Prostate gland (tissue), 2 donors: ENCODE measurements around the gene PANX2.

ENCODE experiments used
- POLR2AphosphoS5 ChIP-seq: sonication (generic); formaldehyde crosslinking; IDR thresholded peaks from one replicate; pipeline ENCODE4 v1.6.1; 2017; ENCODE audit warnings: antibody characterized with exemption
- TF ChIP-seq, protein P1 (sequence below), 4 experiments: fragments of 200-600 bp in 2 of 4; fragments of 450-650 bp in 2 of 4; sonication (generic) in 2 of 4; IDR thresholded peaks; 1 replicate in 3 of 4; 2 replicates in 1 of 4; pipeline ENCODE4 v1.5.1; 2016 to 2019; ENCODE audit warnings: antibody characterized with exemption in 4 of 4, mild to moderate bottlenecking in 2 of 4, moderate library complexity in 2 of 4

DNA sequence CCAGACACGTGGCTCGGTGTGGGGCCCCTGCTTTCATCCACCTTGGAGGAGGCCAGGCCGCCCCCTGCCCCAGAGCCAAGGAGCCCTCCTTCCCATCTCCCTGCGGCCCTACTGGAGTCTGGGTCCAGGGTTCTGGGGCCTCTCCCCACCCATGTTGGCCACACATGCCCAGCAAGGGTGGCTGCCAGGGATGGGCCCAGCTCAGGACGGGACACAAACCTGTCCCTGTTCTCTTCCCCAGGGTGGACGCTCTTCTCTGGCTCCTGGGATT is 4.6 kb downstream of the PANX2 start:
- TF ChIP-seq, protein P1, sequence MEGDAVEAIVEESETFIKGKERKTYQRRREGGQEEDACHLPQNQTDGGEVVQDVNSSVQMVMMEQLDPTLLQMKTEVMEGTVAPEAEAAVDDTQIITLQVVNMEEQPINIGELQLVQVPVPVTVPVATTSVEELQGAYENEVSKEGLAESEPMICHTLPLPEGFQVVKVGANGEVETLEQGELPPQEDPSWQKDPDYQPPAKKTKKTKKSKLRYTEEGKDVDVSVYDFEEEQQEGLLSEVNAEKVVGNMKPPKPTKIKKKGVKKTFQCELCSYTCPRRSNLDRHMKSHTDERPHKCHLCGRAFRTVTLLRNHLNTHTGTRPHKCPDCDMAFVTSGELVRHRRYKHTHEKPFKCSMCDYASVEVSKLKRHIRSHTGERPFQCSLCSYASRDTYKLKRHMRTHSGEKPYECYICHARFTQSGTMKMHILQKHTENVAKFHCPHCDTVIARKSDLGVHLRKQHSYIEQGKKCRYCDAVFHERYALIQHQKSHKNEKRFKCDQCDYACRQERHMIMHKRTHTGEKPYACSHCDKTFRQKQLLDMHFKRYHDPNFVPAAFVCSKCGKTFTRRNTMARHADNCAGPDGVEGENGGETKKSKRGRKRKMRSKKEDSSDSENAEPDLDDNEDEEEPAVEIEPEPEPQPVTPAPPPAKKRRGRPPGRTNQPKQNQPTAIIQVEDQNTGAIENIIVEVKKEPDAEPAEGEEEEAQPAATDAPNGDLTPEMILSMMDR (IDR thresholded peaks at IDR 0.05) = no peak
- TF ChIP-seq POLR2AphosphoS5 = no peak
